WTC11 (cell line): Measurements from ENCODE around the gene APOE. TPM values are rescaled to one million over a fixed set of nuclear protein-coding genes. Genes with fewer than 3 reads are reported as not detected.
A peak's percentile ranks its signal among the peaks of the same experiment; 100 is the strongest.
"Not testable (repeated sequence)": the region's sequence is repeated elsewhere in the genome, so short reads cannot be mapped to it uniquely, and the experiment has no call there.

Experiments
- ATAC-seq: fragments of 200-7000 bp; cut with Tn5 transposase; 2 replicates; pipeline ENCODE4 v1.10.0; 2021; ENCODE audit warnings: mild to moderate bottlenecking, moderate library complexity
- CTCF ChIA-PET: fragments of 300-600 bp; sonication (Branson Sonifier 250); formaldehyde crosslinking; loops from one replicate; lab custom pipeline; 2021; ENCODE audit warnings: antibody characterized with exemption; lab: Charles Lee
- POLR2A ChIA-PET: fragments of 350-600 bp; sonication (Branson Sonifier 250); formaldehyde crosslinking; loops from one replicate; lab custom pipeline; 2021; ENCODE audit warnings: antibody characterized with exemption; lab: Charles Lee
- DNase-seq: peaks from one replicate; pipeline ENCODE4 v3.0.0; 2021; ENCODE audit warnings: low spot score
- H3K27ac Mint-ChIP-seq: 2 replicates; pipeline ENCODE4 v1.8.0; 2021; ENCODE audit warnings: mixed read lengths
- H3K27me3 Mint-ChIP-seq: 2 replicates; pipeline ENCODE4 v1.8.0; 2021; ENCODE audit warnings: low read depth, mild to moderate bottlenecking, moderate library complexity, mixed read lengths
- H3K36me3 Mint-ChIP-seq: 2 replicates; pipeline ENCODE4 v1.8.0; 2021; ENCODE audit warnings: mixed read lengths
- H3K4me1 Mint-ChIP-seq: 2 replicates; pipeline ENCODE4 v1.8.0; 2022; ENCODE audit warnings: mixed read lengths
- H3K4me3 Mint-ChIP-seq: 2 replicates; pipeline ENCODE4 v1.8.0; 2021; ENCODE audit warnings: mild to moderate bottlenecking, moderate library complexity, mixed read lengths
- H3K9me3 Mint-ChIP-seq: 2 replicates; pipeline ENCODE4 v1.8.0; 2021; ENCODE audit warnings: mixed read lengths
- EMX1 ChIP-seq: fragments of 250-450 bp; sonication (Bioruptor Pico); IDR thresholded peaks from 2 replicates; pipeline ENCODE4 v1.8.0; 2021; ENCODE audit warnings: mild to moderate bottlenecking
- GABPB1 ChIP-seq: sonication (generic); formaldehyde crosslinking; IDR thresholded peaks from 2 replicates; pipeline ENCODE4 v1.8.1; 2023; ENCODE audit warnings: mild to moderate bottlenecking, missing genetic modification reagents
- HMGXB4 ChIP-seq: sonication (generic); formaldehyde crosslinking; IDR thresholded peaks from 2 replicates; pipeline ENCODE4 v1.8.1; 2023; ENCODE audit warnings: mild to moderate bottlenecking, moderate library complexity, missing genetic modification reagents
- SMAD4 ChIP-seq: sonication (generic); formaldehyde crosslinking; IDR thresholded peaks from 2 replicates; pipeline ENCODE4 v1.8.0; 2022; ENCODE audit warnings: mild to moderate bottlenecking, missing genetic modification reagents
- TP53 ChIP-seq: sonication (generic); formaldehyde crosslinking; IDR thresholded peaks from 2 replicates; pipeline ENCODE4 v1.8.1; 2023; ENCODE audit warnings: mild to moderate bottlenecking, missing genetic modification reagents
- ZNF121 ChIP-seq: sonication (generic); formaldehyde crosslinking; IDR thresholded peaks from 2 replicates; pipeline ENCODE4 v1.8.0; 2023; ENCODE audit warnings: missing genetic modification reagents
- ZNF219 ChIP-seq: sonication (generic); formaldehyde crosslinking; IDR thresholded peaks from 2 replicates; pipeline ENCODE4 v1.8.0; 2023; ENCODE audit warnings: missing genetic modification reagents, mild to moderate bottlenecking, borderline replicate concordance
- ZNF232 ChIP-seq: sonication (generic); formaldehyde crosslinking; IDR thresholded peaks from 2 replicates; pipeline ENCODE4 v1.8.0; 2022; ENCODE audit warnings: mild to moderate bottlenecking, missing genetic modification reagents
- ZNF263 ChIP-seq: sonication (generic); formaldehyde crosslinking; IDR thresholded peaks from 2 replicates; pipeline ENCODE4 v1.8.1; 2022; ENCODE audit warnings: low read depth, mild to moderate bottlenecking, moderate library complexity, missing genetic modification reagents
- ZNF416 ChIP-seq: fragments of 250-450 bp; sonication (Bioruptor Pico); IDR thresholded peaks from 2 replicates; pipeline ENCODE4 v1.9.0; 2021; ENCODE audit warnings: mild to moderate bottlenecking, inconsistent platforms
- total RNA-seq: library from RNA; stranded (reverse); gene quantifications from 3 replicates; pipeline ENCODE4 v1.2.3, GENCODE V29; 2021
- TF ChIP-seq, protein P1 (sequence below): sonication (generic); formaldehyde crosslinking; IDR thresholded peaks from 2 replicates; pipeline ENCODE4 v1.8.1; 2022; ENCODE audit warnings: low read depth, missing genetic modification reagents, borderline replicate concordance

The APOE gene
- total RNA-seq, 1 experiment from 2014 or later, result 824 TPM

GRCh38 chr19:44924243-44924725 is 18.7 kb downstream of the APOE start:
- DNase-seq, result no peak
- H3K4me1 Mint-ChIP-seq, result peaks cover 17% of the 10 kb centered on the region
- H3K27ac Mint-ChIP-seq, result no peak overlapping the region
- H3K27me3 Mint-ChIP-seq, result peaks cover 26% of the 10 kb centered on the region
- H3K9me3 Mint-ChIP-seq, result peaks cover 4% of the 10 kb centered on the region; the same call in 1 of the 2 replicates
- no peak for ATAC-seq
- TF ChIP-seq TP53 (CRISPR knock-in tag), result no peak
- no peak for TF ChIP-seq ZNF232 (CRISPR knock-in tag)
- TF ChIP-seq GABPB1, result peak; percentile 95
- TF ChIP-seq EMX1 (CRISPR knock-in tag), result no peak
- ChIA-PET CTCF (no interaction called here), POLR2A (no interaction called here)
- H3K36me3 Mint-ChIP-seq, result peaks cover 2% of the 10 kb centered on the region
- H3K4me3 Mint-ChIP-seq, result no peak overlapping the region

DNA sequence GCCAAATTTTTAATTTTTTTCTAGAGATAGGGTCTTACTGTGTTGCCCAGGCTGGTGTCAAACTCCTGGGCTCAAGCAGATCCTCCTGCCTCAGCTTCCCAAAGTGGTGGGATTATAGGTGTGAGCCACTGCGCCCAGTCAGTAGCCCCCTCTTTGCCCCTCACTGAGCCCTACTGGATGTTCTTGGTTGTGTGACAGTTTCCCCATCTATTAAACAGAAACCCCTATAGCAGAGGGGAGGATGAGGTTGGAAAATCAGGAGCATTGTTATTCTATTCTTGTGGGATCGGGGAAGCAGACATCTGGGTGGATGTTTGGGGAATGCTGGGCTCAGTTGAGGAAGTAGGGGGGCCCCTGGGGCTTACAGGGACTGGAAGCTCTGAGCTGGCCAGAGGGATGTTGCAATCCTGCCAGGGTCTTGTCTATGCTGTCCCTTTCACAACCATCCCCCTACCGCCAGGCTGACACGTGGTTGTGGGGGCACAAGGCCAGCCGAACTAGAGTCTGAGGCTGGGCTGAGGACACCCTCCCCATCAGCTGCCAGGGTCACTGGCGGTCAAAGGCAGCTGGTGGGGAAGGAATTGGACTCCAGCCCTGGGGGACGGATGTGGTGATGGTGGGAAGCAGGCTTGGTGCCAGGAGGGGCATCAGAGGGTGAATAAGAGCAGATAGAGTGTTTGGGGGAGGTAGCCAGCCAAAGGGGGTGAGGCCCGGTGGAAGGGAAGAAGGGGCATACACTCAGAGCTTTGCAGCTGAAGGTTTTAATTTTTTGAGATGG is 19.7 kb downstream of the APOE start:
- ChIA-PET POLR2A (interaction anchor here (1.0 kb wide), 1 partner anchor 10 kb away, joined by 6 read pairs; no protein-coding TSS in a partner anchor), CTCF (interaction anchor here (0.9 to 1.5 kb wide), 3 partner anchors 10 to 27 kb away, joined by 3 to 5 read pairs (median 3); partner anchors contain the start of gene APOE)
- peaks cover 4% of the 10 kb centered on the region; the same call in 1 of the 2 replicates for H3K9me3 Mint-ChIP-seq
- H3K4me3 Mint-ChIP-seq, result no peak overlapping the region
- no peak for DNase-seq
- no peak for ATAC-seq
- H3K36me3 Mint-ChIP-seq, result peaks cover 2% of the 10 kb centered on the region
- H3K27ac Mint-ChIP-seq, result no peak overlapping the region; the same call in 1 of the 2 replicates
- peaks cover 17% of the 10 kb centered on the region for H3K4me1 Mint-ChIP-seq
- peaks cover 35% of the 10 kb centered on the region for H3K27me3 Mint-ChIP-seq
- TF ChIP-seq ZNF219 (no peak), GABPB1 (peak; percentile 98)

GRCh38 chr19:44926245-44927077 is 20.9 kb downstream of the APOE start:
- 0 out of 2 replicates have a peak, but pooled peaks have one; percentile 18 for TF ChIP-seq ZNF263 (CRISPR knock-in tag)
- H3K27ac Mint-ChIP-seq, result peak overlapping the region; percentile 89; the same call in 1 of the 2 replicates

GRCh38 chr19:44927746-44928145 is 22.1 kb downstream of the APOE start:
- TF ChIP-seq, protein P1, sequence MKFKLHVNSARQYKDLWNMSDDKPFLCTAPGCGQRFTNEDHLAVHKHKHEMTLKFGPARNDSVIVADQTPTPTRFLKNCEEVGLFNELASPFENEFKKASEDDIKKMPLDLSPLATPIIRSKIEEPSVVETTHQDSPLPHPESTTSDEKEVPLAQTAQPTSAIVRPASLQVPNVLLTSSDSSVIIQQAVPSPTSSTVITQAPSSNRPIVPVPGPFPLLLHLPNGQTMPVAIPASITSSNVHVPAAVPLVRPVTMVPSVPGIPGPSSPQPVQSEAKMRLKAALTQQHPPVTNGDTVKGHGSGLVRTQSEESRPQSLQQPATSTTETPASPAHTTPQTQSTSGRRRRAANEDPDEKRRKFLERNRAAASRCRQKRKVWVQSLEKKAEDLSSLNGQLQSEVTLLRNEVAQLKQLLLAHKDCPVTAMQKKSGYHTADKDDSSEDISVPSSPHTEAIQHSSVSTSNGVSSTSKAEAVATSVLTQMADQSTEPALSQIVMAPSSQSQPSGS, result no peak
- TF ChIP-seq ZNF121 (CRISPR knock-in tag), result no peak
- TF ChIP-seq, all 79 proteins: peak for 0
- no peaks in the 10 kb centered on the region; the same call in 1 of the 2 replicates for H3K36me3 Mint-ChIP-seq
- no peak for ATAC-seq
- no peaks in the 10 kb centered on the region for H3K9me3 Mint-ChIP-seq
- DNase-seq, result no peak
- no peak overlapping the region for H3K4me3 Mint-ChIP-seq
- CTCF ChIA-PET, result no interaction called here
- POLR2A ChIA-PET, result no interaction called here
- no peak overlapping the region for H3K27ac Mint-ChIP-seq
- peaks cover 17% of the 10 kb centered on the region for H3K4me1 Mint-ChIP-seq
- H3K27me3 Mint-ChIP-seq, result peaks cover 32% of the 10 kb centered on the region

More at GRCh38 chr19:44926245-44927077, 20.9 kb downstream of the APOE start:
- ChIA-PET CTCF (interaction anchor here (0.6 to 1.5 kb wide), 6 partner anchors 11 to 325 kb away, joined by 3 to 5 read pairs (median 3); partner anchors contain the start of gene APOE), POLR2A (interaction anchor here (1.0 kb wide), 1 partner anchor 11 kb away, joined by 6 read pairs; no protein-coding TSS in a partner anchor)
- not testable (repeated sequence) for H3K9me3 Mint-ChIP-seq, DNase-seq, H3K36me3 Mint-ChIP-seq
- peaks cover 17% of the 10 kb centered on the region for H3K4me1 Mint-ChIP-seq
- H3K4me3 Mint-ChIP-seq, result peak overlapping the region; percentile 75
- peak; percentile 43 for ATAC-seq
- peaks cover 35% of the 10 kb centered on the region for H3K27me3 Mint-ChIP-seq

DNA sequence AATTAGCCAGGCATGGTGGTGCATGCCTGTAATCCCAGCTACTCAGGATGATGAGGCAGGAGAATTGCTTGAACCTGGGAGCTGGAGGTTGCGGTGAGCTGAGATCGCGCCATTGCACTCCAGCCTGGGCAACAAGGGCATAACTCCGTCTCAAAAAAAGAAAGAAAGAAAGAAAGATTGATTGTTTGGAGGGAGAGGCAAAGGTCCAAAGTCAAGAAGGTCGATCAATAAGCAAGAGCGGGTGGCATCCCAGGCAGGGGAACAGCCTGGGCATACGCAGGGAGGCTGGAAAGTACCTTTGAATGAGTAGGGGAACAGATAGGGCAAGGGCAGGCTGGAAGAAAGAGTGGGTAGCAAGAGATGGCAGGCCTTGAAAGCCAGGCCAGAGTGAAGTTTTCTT is 24.5 kb downstream of the APOE start:
- ChIA-PET CTCF (no interaction called here), POLR2A (no interaction called here)
- TF ChIP-seq GABPB1 (no peak), SMAD4 (no peak), ZNF416 (CRISPR knock-in tag) (no peak), HMGXB4 (CRISPR knock-in tag) (no peak)
- Mint-ChIP-seq H3K27ac (no peak overlapping the region), H3K27me3 (peaks cover 28% of the 10 kb centered on the region), H3K9me3 (no peaks in the 10 kb centered on the region), H3K4me3 (no peak overlapping the region), H3K4me1 (peaks cover 16% of the 10 kb centered on the region), H3K36me3 (no peaks in the 10 kb centered on the region)
- DNase-seq, result no peak
- no peak for ATAC-seq
